ENCODE data around the gene CILP2.

DNA sequence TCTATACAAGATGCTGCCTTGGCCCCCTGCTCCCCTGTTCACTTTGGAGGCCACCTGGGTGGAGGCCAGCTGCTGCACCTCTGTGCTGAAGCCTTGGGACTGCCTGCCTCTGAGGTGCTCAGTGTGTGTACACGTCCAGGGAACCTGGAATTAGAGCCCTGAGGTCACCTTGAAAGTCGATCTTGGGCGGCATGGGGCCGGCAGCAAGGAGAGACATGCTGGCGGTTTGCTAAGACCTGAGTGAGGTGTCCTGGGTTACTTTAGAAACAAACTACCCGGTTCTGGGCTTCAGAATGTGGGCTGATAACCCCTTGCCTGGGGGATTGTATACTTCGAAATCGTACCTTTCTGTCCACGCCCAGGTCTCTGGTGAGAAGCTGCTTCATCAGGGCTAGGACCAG, 48.3 kb upstream of the CILP2 start:
- TF ChIP-seq EZH2 (IDR thresholded peaks at IDR 0.05; ENCODE audit: low read depth, unreplicated experiment) (no peak), CTCF (conservative IDR thresholded peaks at IDR 0.05; ENCODE audit: low read depth in 2 of 2) (no peak), POLR2AphosphoS5 (IDR thresholded peaks at IDR 0.05; ENCODE audit: low read depth) (no peak), REST (IDR thresholded peaks at IDR 0.05; ENCODE audit: unreplicated experiment) (no peak), EZH2phosphoT487 (IDR thresholded peaks at IDR 0.05; ENCODE audit: unreplicated experiment) (no peak), JUNB (IDR thresholded peaks at IDR 0.05; ENCODE audit: unreplicated experiment) (no peak), STAT1 (IDR thresholded peaks at IDR 0.05; ENCODE audit: unreplicated experiment) (no peak), ZNF331 (CRISPR knock-in tag; IDR thresholded peaks at IDR 0.05; ENCODE audit: low read depth) (no peak)
- TF ChIP-seq, protein P1, sequence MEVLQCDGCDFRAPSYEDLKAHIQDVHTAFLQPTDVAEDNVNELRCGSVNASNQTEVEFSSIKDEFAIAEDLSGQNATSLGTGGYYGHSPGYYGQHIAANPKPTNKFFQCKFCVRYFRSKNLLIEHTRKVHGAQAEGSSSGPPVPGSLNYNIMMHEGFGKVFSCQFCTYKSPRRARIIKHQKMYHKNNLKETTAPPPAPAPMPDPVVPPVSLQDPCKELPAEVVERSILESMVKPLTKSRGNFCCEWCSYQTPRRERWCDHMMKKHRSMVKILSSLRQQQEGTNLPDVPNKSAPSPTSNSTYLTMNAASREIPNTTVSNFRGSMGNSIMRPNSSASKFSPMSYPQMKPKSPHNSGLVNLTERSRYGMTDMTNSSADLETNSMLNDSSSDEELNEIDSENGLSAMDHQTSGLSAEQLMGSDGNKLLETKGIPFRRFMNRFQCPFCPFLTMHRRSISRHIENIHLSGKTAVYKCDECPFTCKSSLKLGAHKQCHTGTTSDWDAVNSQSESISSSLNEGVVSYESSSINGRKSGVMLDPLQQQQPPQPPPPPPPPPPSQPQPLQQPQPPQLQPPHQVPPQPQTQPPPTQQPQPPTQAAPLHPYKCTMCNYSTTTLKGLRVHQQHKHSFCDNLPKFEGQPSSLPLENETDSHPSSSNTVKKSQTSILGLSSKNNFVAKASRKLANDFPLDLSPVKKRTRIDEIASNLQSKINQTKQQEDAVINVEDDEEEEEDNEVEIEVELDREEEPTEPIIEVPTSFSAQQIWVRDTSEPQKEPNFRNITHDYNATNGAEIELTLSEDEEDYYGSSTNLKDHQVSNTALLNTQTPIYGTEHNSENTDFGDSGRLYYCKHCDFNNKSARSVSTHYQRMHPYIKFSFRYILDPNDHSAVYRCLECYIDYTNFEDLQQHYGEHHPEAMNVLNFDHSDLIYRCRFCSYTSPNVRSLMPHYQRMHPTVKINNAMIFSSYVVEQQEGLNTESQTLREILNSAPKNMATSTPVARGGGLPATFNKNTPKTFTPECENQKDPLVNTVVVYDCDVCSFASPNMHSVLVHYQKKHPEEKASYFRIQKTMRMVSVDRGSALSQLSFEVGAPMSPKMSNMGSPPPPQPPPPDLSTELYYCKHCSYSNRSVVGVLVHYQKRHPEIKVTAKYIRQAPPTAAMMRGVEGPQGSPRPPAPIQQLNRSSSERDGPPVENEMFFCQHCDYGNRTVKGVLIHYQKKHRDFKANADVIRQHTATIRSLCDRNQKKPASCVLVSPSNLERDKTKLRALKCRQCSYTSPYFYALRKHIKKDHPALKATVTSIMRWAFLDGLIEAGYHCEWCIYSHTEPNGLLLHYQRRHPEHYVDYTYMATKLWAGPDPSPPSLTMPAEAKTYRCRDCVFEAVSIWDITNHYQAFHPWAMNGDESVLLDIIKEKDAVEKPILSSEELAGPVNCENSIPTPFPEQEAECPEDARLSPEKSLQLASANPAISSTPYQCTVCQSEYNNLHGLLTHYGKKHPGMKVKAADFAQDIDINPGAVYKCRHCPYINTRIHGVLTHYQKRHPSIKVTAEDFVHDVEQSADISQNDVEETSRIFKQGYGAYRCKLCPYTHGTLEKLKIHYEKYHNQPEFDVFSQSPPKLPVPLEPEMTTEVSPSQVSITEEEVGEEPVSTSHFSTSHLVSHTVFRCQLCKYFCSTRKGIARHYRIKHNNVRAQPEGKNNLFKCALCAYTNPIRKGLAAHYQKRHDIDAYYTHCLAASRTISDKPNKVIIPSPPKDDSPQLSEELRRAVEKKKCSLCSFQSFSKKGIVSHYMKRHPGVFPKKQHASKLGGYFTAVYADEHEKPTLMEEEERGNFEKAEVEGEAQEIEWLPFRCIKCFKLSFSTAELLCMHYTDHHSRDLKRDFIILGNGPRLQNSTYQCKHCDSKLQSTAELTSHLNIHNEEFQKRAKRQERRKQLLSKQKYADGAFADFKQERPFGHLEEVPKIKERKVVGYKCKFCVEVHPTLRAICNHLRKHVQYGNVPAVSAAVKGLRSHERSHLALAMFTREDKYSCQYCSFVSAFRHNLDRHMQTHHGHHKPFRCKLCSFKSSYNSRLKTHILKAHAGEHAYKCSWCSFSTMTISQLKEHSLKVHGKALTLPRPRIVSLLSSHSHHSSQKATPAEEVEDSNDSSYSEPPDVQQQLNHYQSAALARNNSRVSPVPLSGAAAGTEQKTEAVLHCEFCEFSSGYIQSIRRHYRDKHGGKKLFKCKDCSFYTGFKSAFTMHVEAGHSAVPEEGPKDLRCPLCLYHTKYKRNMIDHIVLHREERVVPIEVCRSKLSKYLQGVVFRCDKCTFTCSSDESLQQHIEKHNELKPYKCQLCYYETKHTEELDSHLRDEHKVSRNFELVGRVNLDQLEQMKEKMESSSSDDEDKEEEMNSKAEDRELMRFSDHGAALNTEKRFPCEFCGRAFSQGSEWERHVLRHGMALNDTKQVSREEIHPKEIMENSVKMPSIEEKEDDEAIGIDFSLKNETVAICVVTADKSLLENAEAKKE (CRISPR knock-in tag; IDR thresholded peaks at IDR 0.05) = no peak

Data from GM23338 (cell line).